OCI-LY3 (cell line): ENCODE measurements around the gene ADSS1.

Experiments used
- H2AFZ ChIP-seq: fragments of 200-600, 300-600 bp; shearing (Covaris generic); 2 replicates; pipeline ENCODE4 v1.6.0; 2014; ENCODE audit warnings: antibody characterized with exemption, low read depth, low read length
- H3K27ac ChIP-seq: fragments of 200-600, 300-600 bp; sonication (generic); 2 replicates; pipeline ENCODE4 v1.5.1; 2014; ENCODE audit warnings: mild to moderate bottlenecking, low read length, moderate library complexity, mixed read lengths
- H3K27me3 ChIP-seq: fragments of 200-600, 300-600 bp; sonication (generic); 2 replicates; pipeline ENCODE4 v1.6.1; 2014; ENCODE audit warnings: low read depth, low read length, mixed read lengths
- H3K36me3 ChIP-seq: fragments of 200-600, 300-600 bp; sonication (generic); replicated peaks from 2 replicates; pipeline ENCODE3; 2014; ENCODE audit warnings: low read depth, low read length, mixed read lengths
- H3K4me1 ChIP-seq: fragments of 300-600, 200-600 bp; sonication (generic); 2 replicates; pipeline ENCODE4 v1.6.1; 2014; ENCODE audit warnings: low read length, mixed read lengths
- H3K4me2 ChIP-seq: fragments of 200-600, 300-600 bp; sonication (generic); 2 replicates; pipeline ENCODE4 v1.6.1; 2014; ENCODE audit warnings: low read length, mixed read lengths
- H3K4me3 ChIP-seq: fragments of 300-600, 200-600 bp; sonication (generic); 2 replicates; pipeline ENCODE4 v1.5.1; 2014; ENCODE audit warnings: antibody characterized with exemption, mild to moderate bottlenecking, low read length, moderate library complexity
- H3K79me2 ChIP-seq: fragments of 300-600, 200-600 bp; shearing (Covaris generic); 2 replicates; pipeline ENCODE4 v1.6.1; 2014; ENCODE audit warnings: mild to moderate bottlenecking, low read length, mixed read lengths
- H3K9ac ChIP-seq: fragments of 300-600, 200-600 bp; shearing (Covaris generic); 2 replicates; pipeline ENCODE4 v1.6.0; 2014; ENCODE audit warnings: mild to moderate bottlenecking, low read length, moderate library complexity
- H3K9me3 ChIP-seq: fragments of 200-600, 300-600 bp; shearing (Covaris generic); 2 replicates; pipeline ENCODE4 v1.6.1; 2014; ENCODE audit warnings: low read length, mixed read lengths; ENCODE audit not compliant: insufficient read depth
- H4K20me1 ChIP-seq: fragments of 200-600, 300-600 bp; sonication (generic); 2 replicates; pipeline ENCODE4 v1.6.1; 2016; ENCODE audit warnings: low read length, mixed read lengths; ENCODE audit not compliant: insufficient read depth
- EZH2phosphoT487 ChIP-seq: fragments of 200-600 bp; shearing (Covaris generic); IDR thresholded peaks from 2 replicates; pipeline ENCODE4 v1.6.1; 2018; ENCODE audit warnings: antibody characterized with exemption, mixed run types, low read depth
- TF ChIP-seq, protein P1 (sequence below): fragments of 200-600, 300-600 bp; sonication (generic); IDR thresholded peaks from 2 replicates; pipeline ENCODE4 v1.5.1; 2014; ENCODE audit warnings: antibody characterized with exemption, low read length, low read depth

Gene ADSS1

DNA sequence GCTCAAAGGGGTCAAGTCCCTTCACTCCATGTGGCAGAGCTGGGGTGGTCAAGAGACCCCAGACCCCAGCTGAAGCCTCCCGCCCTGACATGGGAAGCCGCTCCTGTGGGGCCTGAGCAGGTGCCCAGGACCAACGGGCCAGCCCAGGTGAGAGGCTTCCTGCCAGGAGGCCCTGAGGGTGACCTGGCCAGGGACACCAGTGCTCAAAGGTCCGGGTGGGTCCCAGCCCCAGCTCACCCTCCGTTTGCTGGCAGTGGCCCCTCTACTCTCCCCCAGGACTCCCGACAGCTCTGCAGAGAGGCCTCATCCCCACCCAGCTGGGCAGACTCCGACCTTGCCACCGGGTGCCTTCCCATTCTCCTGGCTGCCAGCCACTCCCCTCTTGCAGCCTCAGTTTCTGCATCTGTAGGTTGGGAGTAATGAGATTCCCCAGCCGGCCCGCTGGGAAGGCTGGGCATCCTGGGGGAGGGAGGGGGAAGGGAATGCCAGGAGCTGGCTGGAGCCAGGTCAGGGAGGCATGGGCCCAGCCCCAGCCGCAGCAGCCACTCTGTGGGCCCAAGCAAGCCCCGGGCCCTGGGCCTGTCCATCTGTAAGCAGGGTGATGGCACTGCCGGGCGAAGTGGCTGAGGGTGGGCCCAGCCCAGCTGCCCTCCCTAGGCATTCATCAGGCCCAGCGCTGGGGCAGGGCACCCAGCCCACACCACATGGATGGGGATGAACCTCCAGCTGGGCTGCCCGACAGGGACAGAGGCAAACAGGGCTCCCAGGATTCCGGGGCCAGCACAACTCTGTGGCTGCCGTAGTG lies 44.9 kb upstream of the ADSS1 start:
- TF ChIP-seq, protein P1, sequence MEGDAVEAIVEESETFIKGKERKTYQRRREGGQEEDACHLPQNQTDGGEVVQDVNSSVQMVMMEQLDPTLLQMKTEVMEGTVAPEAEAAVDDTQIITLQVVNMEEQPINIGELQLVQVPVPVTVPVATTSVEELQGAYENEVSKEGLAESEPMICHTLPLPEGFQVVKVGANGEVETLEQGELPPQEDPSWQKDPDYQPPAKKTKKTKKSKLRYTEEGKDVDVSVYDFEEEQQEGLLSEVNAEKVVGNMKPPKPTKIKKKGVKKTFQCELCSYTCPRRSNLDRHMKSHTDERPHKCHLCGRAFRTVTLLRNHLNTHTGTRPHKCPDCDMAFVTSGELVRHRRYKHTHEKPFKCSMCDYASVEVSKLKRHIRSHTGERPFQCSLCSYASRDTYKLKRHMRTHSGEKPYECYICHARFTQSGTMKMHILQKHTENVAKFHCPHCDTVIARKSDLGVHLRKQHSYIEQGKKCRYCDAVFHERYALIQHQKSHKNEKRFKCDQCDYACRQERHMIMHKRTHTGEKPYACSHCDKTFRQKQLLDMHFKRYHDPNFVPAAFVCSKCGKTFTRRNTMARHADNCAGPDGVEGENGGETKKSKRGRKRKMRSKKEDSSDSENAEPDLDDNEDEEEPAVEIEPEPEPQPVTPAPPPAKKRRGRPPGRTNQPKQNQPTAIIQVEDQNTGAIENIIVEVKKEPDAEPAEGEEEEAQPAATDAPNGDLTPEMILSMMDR, result no peak
- TF ChIP-seq EZH2phosphoT487, result no peak
- Histone ChIP-seq H3K4me2 (peak overlapping the region; percentile 97), H3K36me3 (no peaks in the 10 kb centered on the region), H2AFZ (no peak overlapping the region), H3K27me3 (peaks cover 4% of the 10 kb centered on the region; the same call in 1 of the 2 replicates), H4K20me1 (no peaks in the 10 kb centered on the region), H3K79me2 (no peaks in the 10 kb centered on the region), H3K4me1 (peaks cover 55% of the 10 kb centered on the region), H3K4me3 (peak overlapping the region; percentile 86), H3K9ac (peak overlapping the region; percentile 90; the same call in 1 of the 2 replicates), H3K9me3 (0 out of 2 replicates have a peak, but pooled peaks cover 3% of the 10 kb centered on the region), H3K27ac (peak overlapping the region; percentile 88; the same call in 1 of the 2 replicates)

DNA sequence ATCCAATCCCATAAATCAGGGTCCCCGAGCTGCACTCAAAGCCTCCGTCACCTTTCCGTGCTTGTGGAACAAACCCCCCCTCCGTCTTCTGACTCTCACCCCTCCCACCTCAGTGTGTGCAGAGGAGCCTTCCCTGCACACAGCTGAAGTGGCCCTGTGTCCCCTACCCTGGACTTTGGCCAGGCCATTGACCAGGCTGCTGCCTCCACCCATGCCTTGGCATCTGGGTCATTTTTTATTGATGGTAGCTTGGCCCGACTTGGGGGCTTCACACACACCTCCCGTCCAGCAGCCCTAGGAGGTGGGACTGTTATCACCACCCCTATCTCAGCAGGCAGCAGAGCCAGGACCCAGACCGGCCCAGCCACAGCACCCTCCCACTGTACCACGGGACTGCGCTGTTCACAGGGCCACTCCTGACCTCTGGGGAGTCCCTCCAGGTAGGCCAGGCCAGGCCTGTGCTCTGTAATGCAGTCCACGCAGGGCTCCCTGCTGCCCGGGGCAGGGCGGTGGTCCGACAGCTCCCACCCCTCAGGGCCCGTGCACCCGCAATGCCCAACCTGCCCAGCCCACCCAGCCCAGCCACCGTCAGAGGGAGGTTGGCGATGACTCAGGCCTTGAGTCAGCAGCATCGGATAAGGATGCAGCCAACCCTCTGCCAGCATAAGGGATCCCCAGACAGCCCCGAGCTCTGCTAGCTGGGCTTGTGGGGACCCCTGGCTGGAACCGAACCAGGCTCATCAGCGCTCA lies 43.8 kb upstream of the ADSS1 start:
- no peak overlapping the region for H2AFZ ChIP-seq
- H3K27me3 ChIP-seq, result peaks cover 14% of the 10 kb centered on the region; the same call in 1 of the 2 replicates
- H3K9me3 ChIP-seq, result no peaks in the 10 kb centered on the region
- H3K9ac ChIP-seq, result no peak overlapping the region; the same call in 1 of the 2 replicates
- TF ChIP-seq, protein P1, result no peak
- TF ChIP-seq EZH2phosphoT487, result no peak
- no peaks in the 10 kb centered on the region for H3K36me3 ChIP-seq
- peak overlapping the region; percentile 44; the same call in 1 of the 2 replicates for H3K4me3 ChIP-seq
- H3K4me1 ChIP-seq, result peaks cover 55% of the 10 kb centered on the region
- no peaks in the 10 kb centered on the region for H3K79me2 ChIP-seq
- peak overlapping the region; percentile 68 for H3K4me2 ChIP-seq
- peak overlapping the region; percentile 48; the same call in 1 of the 2 replicates for H3K27ac ChIP-seq
- no peaks in the 10 kb centered on the region for H4K20me1 ChIP-seq

DNA sequence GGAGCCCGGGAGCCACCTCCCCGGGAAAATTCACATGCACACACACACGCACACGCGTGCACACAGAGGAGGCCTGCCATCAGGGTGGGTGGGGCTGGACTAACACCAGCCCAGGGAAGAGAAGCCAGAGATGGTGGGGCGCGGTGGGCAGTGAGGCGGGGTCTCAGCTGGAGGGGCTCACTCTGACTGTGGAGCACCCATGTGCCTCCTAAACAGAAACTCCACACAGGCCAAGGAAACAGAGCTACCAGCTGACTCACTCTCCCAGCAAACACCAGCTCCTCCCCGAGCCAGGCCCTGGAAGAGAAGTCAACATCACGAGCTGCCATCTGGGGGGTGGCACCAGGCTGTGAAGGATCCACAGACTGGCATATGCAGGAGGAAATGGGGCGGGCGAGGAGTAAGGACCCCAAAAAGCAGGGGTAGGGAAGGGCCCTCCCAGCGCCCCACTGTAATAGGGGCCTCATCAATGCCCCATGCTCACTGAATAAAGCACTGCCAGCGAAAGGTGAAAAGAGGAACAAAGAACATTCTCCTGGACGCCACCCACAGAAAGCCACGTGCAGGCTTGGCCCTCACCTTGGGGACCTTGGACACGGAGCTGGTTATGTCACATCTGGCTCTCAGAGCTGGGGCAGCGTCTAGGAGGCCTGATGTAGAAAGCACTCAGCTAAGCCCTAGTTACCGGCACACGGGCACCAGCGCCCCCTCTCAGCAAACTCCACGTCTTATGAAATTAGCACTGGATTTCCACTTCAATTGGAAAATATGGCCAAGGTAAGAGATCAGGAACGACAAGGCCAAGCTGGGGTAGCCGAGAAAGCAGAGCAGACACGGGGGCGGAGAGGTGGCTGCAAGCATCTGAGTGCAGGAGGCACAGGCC lies 43.0 kb upstream of the ADSS1 start:
- H4K20me1 ChIP-seq, result no peaks in the 10 kb centered on the region
- no peaks in the 10 kb centered on the region for H3K79me2 ChIP-seq
- H3K4me2 ChIP-seq, result peak overlapping the region; percentile 68
- peak overlapping the region; percentile 44; the same call in 1 of the 2 replicates for H3K4me3 ChIP-seq
- H3K9me3 ChIP-seq, result no peaks in the 10 kb centered on the region
- H3K27ac ChIP-seq, result peak overlapping the region; percentile 48; the same call in 1 of the 2 replicates
- peak overlapping the region; percentile 1; the same call in 1 of the 2 replicates for H2AFZ ChIP-seq
- H3K36me3 ChIP-seq, result no peaks in the 10 kb centered on the region
- peak overlapping the region; percentile 56; the same call in 1 of the 2 replicates for H3K9ac ChIP-seq
- peaks cover 14% of the 10 kb centered on the region; the same call in 1 of the 2 replicates for H3K27me3 ChIP-seq
- no peak for TF ChIP-seq EZH2phosphoT487
- TF ChIP-seq, protein P1, result peak; percentile 60
- H3K4me1 ChIP-seq, result peaks cover 55% of the 10 kb centered on the region
